ENCODE data around the gene RABAC1.

The RABAC1 gene

GRCh38 chr19:41923045-41923788 lies 35.9 kb downstream of the RABAC1 start:
- H3K4me1 ChIP-seq (ENCODE audit: control insufficient read depth, low read length), result peaks cover 47% of the 10 kb centered on the region
- no peaks in the 10 kb centered on the region for H3K27me3 ChIP-seq (ENCODE audit: control insufficient read depth, low read length)
- no peaks in the 10 kb centered on the region for H3K9me3 ChIP-seq (ENCODE audit: control insufficient read depth, insufficient read depth, low read length)
- H3K4me2 ChIP-seq (ENCODE audit: low read length), result peak overlapping the region; percentile 36
- peaks cover 21% of the 10 kb centered on the region for H3K36me3 ChIP-seq (ENCODE audit: control insufficient read depth, low read length)
- no peaks in the 10 kb centered on the region for H3K9me2 ChIP-seq (replicated peaks; ENCODE audit: control insufficient read depth, low read length)
- H3F3A ChIP-seq (ENCODE audit: control insufficient read depth, insufficient read depth), result peaks cover 2% of the 10 kb centered on the region
- peak overlapping the region; percentile 23 for H3K27ac ChIP-seq (ENCODE audit: low read depth, low read length)
- no peak overlapping the region for H3K4me3 ChIP-seq (ENCODE audit: low read length)
- H3K79me2 ChIP-seq (ENCODE audit: control insufficient read depth, low read length), result peaks cover 17% of the 10 kb centered on the region
- TF ChIP-seq, protein P1, sequence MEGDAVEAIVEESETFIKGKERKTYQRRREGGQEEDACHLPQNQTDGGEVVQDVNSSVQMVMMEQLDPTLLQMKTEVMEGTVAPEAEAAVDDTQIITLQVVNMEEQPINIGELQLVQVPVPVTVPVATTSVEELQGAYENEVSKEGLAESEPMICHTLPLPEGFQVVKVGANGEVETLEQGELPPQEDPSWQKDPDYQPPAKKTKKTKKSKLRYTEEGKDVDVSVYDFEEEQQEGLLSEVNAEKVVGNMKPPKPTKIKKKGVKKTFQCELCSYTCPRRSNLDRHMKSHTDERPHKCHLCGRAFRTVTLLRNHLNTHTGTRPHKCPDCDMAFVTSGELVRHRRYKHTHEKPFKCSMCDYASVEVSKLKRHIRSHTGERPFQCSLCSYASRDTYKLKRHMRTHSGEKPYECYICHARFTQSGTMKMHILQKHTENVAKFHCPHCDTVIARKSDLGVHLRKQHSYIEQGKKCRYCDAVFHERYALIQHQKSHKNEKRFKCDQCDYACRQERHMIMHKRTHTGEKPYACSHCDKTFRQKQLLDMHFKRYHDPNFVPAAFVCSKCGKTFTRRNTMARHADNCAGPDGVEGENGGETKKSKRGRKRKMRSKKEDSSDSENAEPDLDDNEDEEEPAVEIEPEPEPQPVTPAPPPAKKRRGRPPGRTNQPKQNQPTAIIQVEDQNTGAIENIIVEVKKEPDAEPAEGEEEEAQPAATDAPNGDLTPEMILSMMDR (IDR thresholded peaks at IDR 0.05; ENCODE audit: low read depth, low read length, poor library complexity, severe bottlenecking), result no peak
- TF ChIP-seq EZH2phosphoT487 (IDR thresholded peaks at IDR 0.05; ENCODE audit: borderline replicate concordance, low read length), result no peak
- no peaks in the 10 kb centered on the region for H4K20me1 ChIP-seq (ENCODE audit: control insufficient read depth, insufficient read depth, low read depth, low read length)

- Histone ChIP-seq H3K4me1 (ENCODE audit: control insufficient read depth, low read length) (peaks cover 47% of the 10 kb centered on the region), H3K36me3 (ENCODE audit: control insufficient read depth, low read length) (peaks cover 21% of the 10 kb centered on the region), H3K4me2 (ENCODE audit: low read length) (no peak overlapping the region; the same call in 1 of the 2 replicates)
Observed at GRCh38 chr19:41922585-41922984, 36.5 kb downstream of the RABAC1 start.

GRCh38 chr19:41921577-41922576 lies 37.2 kb downstream of the RABAC1 start:
- TF ChIP-seq, protein P1 (IDR thresholded peaks at IDR 0.05; ENCODE audit: low read depth, low read length, poor library complexity, severe bottlenecking), result no peak
- no peak for TF ChIP-seq EZH2phosphoT487 (IDR thresholded peaks at IDR 0.05; ENCODE audit: borderline replicate concordance, low read length)
- H4K20me1 ChIP-seq (ENCODE audit: control insufficient read depth, insufficient read depth, low read depth, low read length), result no peaks in the 10 kb centered on the region
- no peak overlapping the region; the same call in 1 of the 2 replicates for H3K27ac ChIP-seq (ENCODE audit: low read depth, low read length)
- H3K27me3 ChIP-seq (ENCODE audit: control insufficient read depth, low read length), result no peaks in the 10 kb centered on the region
- H3K4me1 ChIP-seq (ENCODE audit: control insufficient read depth, low read length), result peaks cover 40% of the 10 kb centered on the region
- peaks cover 2% of the 10 kb centered on the region for H3F3A ChIP-seq (ENCODE audit: control insufficient read depth, insufficient read depth)
- peaks cover 10% of the 10 kb centered on the region for H3K79me2 ChIP-seq (ENCODE audit: control insufficient read depth, low read length)
- H3K4me3 ChIP-seq (ENCODE audit: low read length), result no peak overlapping the region
- peaks cover 21% of the 10 kb centered on the region for H3K36me3 ChIP-seq (ENCODE audit: control insufficient read depth, low read length)
- H3K9me3 ChIP-seq (ENCODE audit: control insufficient read depth, insufficient read depth, low read length), result no peaks in the 10 kb centered on the region
- H3K4me2 ChIP-seq (ENCODE audit: low read length), result peak overlapping the region; percentile 27
- H3K9me2 ChIP-seq (replicated peaks; ENCODE audit: control insufficient read depth, low read length), result no peaks in the 10 kb centered on the region

More at GRCh38 chr19:41922585-41922984, 36.5 kb downstream of the RABAC1 start:
- TF ChIP-seq, protein P1 (IDR thresholded peaks at IDR 0.05; ENCODE audit: low read depth, low read length, poor library complexity, severe bottlenecking), result no peak
- TF ChIP-seq EZH2phosphoT487 (IDR thresholded peaks at IDR 0.05; ENCODE audit: borderline replicate concordance, low read length), result no peak
- Histone ChIP-seq H3K4me3 (ENCODE audit: low read length) (no peak overlapping the region), H3F3A (ENCODE audit: control insufficient read depth, insufficient read depth) (peaks cover 2% of the 10 kb centered on the region), H3K9me2 (replicated peaks; ENCODE audit: control insufficient read depth, low read length) (no peaks in the 10 kb centered on the region), H3K79me2 (ENCODE audit: control insufficient read depth, low read length) (peaks cover 15% of the 10 kb centered on the region), H3K27me3 (ENCODE audit: control insufficient read depth, low read length) (no peaks in the 10 kb centered on the region), H3K9me3 (ENCODE audit: control insufficient read depth, insufficient read depth, low read length) (no peaks in the 10 kb centered on the region), H4K20me1 (ENCODE audit: control insufficient read depth, insufficient read depth, low read depth, low read length) (no peaks in the 10 kb centered on the region), H3K27ac (ENCODE audit: low read depth, low read length) (no peak overlapping the region)

All from DOHH2 (cell line).